Upper lobe of right lung (tissue), 1 donor: Measurements from ENCODE around the gene TMEM51. TPM values are rescaled to one million over a fixed set of nuclear protein-coding genes. Genes with fewer than 3 reads are reported as not detected.
"Not testable (repeated sequence)": the region's sequence is repeated elsewhere in the genome, so short reads cannot be mapped to it uniquely, and the experiment has no call there.

Experiments
- ATAC-seq: fragments of 200-7000 bp; cut with Tn5 transposase; one replicate; pipeline ENCODE4 v1.9.1; 2020; ENCODE audit warnings: mild to moderate bottlenecking, moderate library complexity
- DNase-seq: peaks from one replicate; pipeline ENCODE4 v3.0.0-alpha.2; 2020
- H3K27ac ChIP-seq: fragments of 200-600 bp; one replicate; pipeline ENCODE4 v1.8.0; 2022
- H3K27me3 ChIP-seq: fragments of 200-600 bp; one replicate; pipeline ENCODE4 v1.8.0; 2022; ENCODE audit warnings: mild to moderate bottlenecking
- H3K36me3 ChIP-seq: fragments of 200-600 bp; one replicate; pipeline ENCODE4 v1.8.0; 2022
- H3K4me1 ChIP-seq: fragments of 200-600 bp; one replicate; pipeline ENCODE4 v1.8.0; 2022
- H3K4me3 ChIP-seq: fragments of 200-600 bp; one replicate; pipeline ENCODE4 v1.8.0; 2022; ENCODE audit warnings: mild to moderate bottlenecking
- H3K9me3 ChIP-seq: fragments of 200-600 bp; one replicate; pipeline ENCODE4 v1.8.0; 2022
- intact Hi-C: fragments of 100-400 bp; cut with DNase I; formaldehyde crosslinking; loops from one replicate; pipeline ENCODE4 v1.11.0; 2022
- total RNA-seq: library from RNA; stranded (reverse); fragmentation: NEBNext Ultra II Directional; extraction: Animal tissue kit (Norgen Biotek cat#: 25700); gene quantifications from one replicate; pipeline ENCODE4 v1.2.1, GENCODE V29; 2021
- TF ChIP-seq, protein P1 (sequence below): fragments of 200-600 bp; IDR thresholded peaks from one replicate; pipeline ENCODE4 v1.8.0; 2022; ENCODE audit warnings: antibody characterized with exemption
- donor health status: DM: no; HTN: yes; CAD: no; lungs with severe emphysema.

Gene TMEM51
- total RNA-seq, 1 donor from 2014 or later: 14.7 TPM

DNA sequence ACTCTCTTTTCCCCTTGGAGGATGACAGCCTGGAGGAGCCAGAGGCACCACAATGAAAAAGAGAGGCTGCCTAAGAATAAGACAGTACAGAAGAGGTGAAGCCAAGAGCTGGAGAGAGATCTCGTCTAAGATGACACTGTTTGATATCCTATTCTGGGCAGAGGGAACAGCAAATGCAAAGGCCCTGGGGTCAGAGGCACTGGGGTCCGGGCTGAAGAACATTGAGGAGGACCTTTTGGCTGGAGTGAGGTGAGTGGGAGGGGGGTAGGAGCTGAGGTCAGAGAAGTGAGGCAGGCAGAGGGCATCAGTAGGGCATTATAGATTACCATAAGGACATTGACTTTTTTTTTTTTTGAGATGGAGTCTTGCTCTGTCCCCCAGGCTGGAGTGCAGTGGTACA is 19.3 kb upstream of the TMEM51 start:
- TF ChIP-seq, protein P1, sequence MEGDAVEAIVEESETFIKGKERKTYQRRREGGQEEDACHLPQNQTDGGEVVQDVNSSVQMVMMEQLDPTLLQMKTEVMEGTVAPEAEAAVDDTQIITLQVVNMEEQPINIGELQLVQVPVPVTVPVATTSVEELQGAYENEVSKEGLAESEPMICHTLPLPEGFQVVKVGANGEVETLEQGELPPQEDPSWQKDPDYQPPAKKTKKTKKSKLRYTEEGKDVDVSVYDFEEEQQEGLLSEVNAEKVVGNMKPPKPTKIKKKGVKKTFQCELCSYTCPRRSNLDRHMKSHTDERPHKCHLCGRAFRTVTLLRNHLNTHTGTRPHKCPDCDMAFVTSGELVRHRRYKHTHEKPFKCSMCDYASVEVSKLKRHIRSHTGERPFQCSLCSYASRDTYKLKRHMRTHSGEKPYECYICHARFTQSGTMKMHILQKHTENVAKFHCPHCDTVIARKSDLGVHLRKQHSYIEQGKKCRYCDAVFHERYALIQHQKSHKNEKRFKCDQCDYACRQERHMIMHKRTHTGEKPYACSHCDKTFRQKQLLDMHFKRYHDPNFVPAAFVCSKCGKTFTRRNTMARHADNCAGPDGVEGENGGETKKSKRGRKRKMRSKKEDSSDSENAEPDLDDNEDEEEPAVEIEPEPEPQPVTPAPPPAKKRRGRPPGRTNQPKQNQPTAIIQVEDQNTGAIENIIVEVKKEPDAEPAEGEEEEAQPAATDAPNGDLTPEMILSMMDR: no peak
- intact Hi-C loops: loop anchor here (10.0 kb wide), 1 partner anchor 171 kb away; no protein-coding TSS in a partner anchor
- ATAC-seq: no peak
- Histone ChIP-seq H3K36me3 (no peaks in the 10 kb centered on the region), H3K27ac (no peak overlapping the region), H3K9me3 (no peaks in the 10 kb centered on the region), H3K4me3 (no peak overlapping the region), H3K27me3 (no peaks in the 10 kb centered on the region), H3K4me1 (no peaks in the 10 kb centered on the region)
- peak; percentile 15 for DNase-seq

GRCh38 chr1:15135604-15136003 is 17.9 kb upstream of the TMEM51 start:
- H3K4me1 ChIP-seq, H3K27ac ChIP-seq, ATAC-seq, H3K4me3 ChIP-seq, H3K36me3 ChIP-seq, DNase-seq, H3K9me3 ChIP-seq, H3K27me3 ChIP-seq: not testable (repeated sequence)
- intact Hi-C loops: loop anchor here (10.0 kb wide), 1 partner anchor 169 kb away; no protein-coding TSS in a partner anchor

- no peaks in the 10 kb centered on the region for H3K9me3 ChIP-seq
- intact Hi-C loops: loop anchor here (10.0 kb wide), 1 partner anchor 167 kb away; no protein-coding TSS in a partner anchor
- ATAC-seq (peak; percentile 31), DNase-seq (peak; percentile 52)
- no peaks in the 10 kb centered on the region for H3K4me1 ChIP-seq
- no peak overlapping the region for H3K27ac ChIP-seq
- no peaks in the 10 kb centered on the region for H3K27me3 ChIP-seq
- TF ChIP-seq, protein P1: no peak
- no peaks in the 10 kb centered on the region for H3K36me3 ChIP-seq
- no peak overlapping the region for H3K4me3 ChIP-seq
Measured at GRCh38 chr1:15137809-15138208, 15.7 kb upstream of the TMEM51 start.

DNA sequence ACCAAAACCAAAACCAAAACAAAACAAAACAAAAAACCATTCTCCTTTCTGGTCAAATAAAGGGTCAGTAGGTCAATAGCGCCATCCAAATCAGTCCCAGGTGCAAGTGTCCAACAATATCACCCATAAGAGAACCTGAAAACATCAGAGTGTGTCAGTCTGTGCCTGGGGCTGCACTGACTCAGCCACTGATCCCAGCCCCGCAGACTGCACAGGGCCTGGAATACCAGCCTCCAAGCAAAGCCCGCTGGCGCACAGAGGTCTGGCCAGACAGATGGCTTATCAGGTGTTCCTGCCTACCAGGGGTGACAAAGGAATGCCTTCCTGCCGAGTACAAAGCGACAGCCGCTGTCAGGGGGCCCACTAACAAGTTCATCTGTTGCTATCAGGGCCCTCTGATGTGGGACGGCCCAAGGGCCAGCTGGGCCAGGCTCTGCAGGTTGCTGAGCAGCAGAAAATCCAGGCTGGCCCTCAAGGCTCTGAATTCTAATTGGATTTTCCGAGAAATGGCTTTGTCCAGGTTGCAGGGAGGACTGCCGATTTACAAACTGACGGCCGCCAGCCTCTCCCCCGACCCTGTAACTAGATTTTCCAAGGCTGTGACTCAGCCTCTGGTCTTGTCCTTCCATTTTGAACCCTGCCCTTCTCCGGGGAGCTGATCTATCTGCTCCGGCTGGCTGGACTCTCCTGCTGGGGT is 13.7 kb upstream of the TMEM51 start:
- intact Hi-C loops: loop anchor here (10.0 kb wide), 1 partner anchor 165 kb away; no protein-coding TSS in a partner anchor
- Histone ChIP-seq H3K36me3 (no peaks in the 10 kb centered on the region), H3K4me1 (no peaks in the 10 kb centered on the region), H3K27ac (no peak overlapping the region), H3K4me3 (no peak overlapping the region), H3K9me3 (no peaks in the 10 kb centered on the region), H3K27me3 (no peaks in the 10 kb centered on the region)
- no peak for ATAC-seq
- TF ChIP-seq, protein P1: no peak
- no peak for DNase-seq

DNA sequence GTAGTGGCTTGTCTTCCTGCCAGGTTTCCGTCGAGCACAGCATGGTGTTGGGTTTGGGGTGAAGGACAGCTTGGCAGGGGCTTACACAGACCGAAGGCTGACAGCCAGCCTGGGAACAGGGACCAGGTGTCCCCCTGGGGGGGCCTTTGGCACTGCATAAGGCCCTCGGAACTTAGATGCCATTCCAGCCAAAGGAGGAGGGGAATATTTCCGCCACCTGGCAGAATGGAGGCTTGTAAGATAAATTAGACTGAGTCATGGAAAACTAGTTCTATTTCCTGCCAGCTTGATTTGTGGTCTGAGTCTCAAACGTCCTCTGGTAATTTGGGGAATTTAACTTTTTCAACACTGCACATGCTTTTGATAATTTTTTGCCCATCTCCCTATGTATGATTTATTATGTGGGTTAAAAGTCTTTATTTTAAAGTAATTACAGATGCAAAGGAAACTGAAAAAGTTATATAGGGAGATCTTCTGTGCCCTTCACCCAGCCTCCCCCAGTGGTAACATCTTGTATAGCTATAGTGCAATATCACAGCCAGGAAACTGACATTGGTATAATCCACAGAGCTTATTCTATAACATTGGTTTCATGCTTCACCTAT is 11.5 kb upstream of the TMEM51 start:
- TF ChIP-seq, protein P1: no peak
- DNase-seq (no peak), ATAC-seq (peak; percentile 31)
- no peak overlapping the region for H3K4me3 ChIP-seq
- no peaks in the 10 kb centered on the region for H3K36me3 ChIP-seq
- H3K9me3 ChIP-seq: no peaks in the 10 kb centered on the region
- intact Hi-C loops: no loop called here
- no peak overlapping the region for H3K27ac ChIP-seq
- no peaks in the 10 kb centered on the region for H3K27me3 ChIP-seq
- H3K4me1 ChIP-seq: no peaks in the 10 kb centered on the region

DNA sequence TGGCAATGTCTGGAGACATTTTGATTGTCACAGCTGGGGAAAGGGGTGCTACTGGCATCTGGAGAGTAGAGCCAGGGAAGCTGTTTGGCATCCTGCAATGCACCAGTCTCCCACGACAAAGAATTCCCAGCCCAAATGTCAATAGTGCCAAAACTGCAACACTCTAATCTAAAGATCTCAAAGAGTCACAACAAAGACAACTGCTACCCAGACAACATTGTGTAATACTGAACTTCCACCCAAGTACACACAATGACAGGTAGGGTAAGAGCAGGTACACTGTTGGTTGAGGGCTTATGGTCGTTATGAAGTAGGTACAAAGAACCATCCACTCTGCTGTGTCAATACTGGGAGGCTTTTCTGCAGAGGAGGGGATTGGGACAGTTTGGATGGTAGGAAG is 8.2 kb upstream of the TMEM51 start:
- ATAC-seq: no peak
- Histone ChIP-seq H3K27ac (no peak overlapping the region), H3K9me3 (no peaks in the 10 kb centered on the region), H3K36me3 (no peaks in the 10 kb centered on the region), H3K4me3 (no peak overlapping the region), H3K4me1 (no peaks in the 10 kb centered on the region), H3K27me3 (no peaks in the 10 kb centered on the region)
- intact Hi-C loops: no loop called here
- no peak for DNase-seq
- TF ChIP-seq, protein P1: no peak
